ENCODE measurements around the gene MICAL3.

MICAL3 gene

GRCh38 chr22:17875631-17876030, 148.7 kb downstream of the MICAL3 start:
- Histone ChIP-seq H3K27ac (ENCODE audit: poor library complexity, severe bottlenecking) (no peak overlapping the region), H3K36me3 (ENCODE audit: low read depth) (peaks cover 55% of the 10 kb centered on the region), H3K4me3 (ENCODE audit: severe bottlenecking) (no peak overlapping the region), H3K9me3 (ENCODE audit: severe bottlenecking) (no peaks in the 10 kb centered on the region), H3K4me1 (ENCODE audit: insufficient read depth, poor library complexity, severe bottlenecking) (peaks cover 4% of the 10 kb centered on the region), H3K27me3 (ENCODE audit: insufficient read depth, poor library complexity, severe bottlenecking) (no peaks in the 10 kb centered on the region)
- ATAC-seq (ENCODE audit: low read depth), result no peak
- DNase-seq (ENCODE audit: low spot score), result no peak
- TF ChIP-seq, protein P1, sequence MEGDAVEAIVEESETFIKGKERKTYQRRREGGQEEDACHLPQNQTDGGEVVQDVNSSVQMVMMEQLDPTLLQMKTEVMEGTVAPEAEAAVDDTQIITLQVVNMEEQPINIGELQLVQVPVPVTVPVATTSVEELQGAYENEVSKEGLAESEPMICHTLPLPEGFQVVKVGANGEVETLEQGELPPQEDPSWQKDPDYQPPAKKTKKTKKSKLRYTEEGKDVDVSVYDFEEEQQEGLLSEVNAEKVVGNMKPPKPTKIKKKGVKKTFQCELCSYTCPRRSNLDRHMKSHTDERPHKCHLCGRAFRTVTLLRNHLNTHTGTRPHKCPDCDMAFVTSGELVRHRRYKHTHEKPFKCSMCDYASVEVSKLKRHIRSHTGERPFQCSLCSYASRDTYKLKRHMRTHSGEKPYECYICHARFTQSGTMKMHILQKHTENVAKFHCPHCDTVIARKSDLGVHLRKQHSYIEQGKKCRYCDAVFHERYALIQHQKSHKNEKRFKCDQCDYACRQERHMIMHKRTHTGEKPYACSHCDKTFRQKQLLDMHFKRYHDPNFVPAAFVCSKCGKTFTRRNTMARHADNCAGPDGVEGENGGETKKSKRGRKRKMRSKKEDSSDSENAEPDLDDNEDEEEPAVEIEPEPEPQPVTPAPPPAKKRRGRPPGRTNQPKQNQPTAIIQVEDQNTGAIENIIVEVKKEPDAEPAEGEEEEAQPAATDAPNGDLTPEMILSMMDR (IDR thresholded peaks at IDR 0.05; ENCODE audit: poor library complexity, severe bottlenecking), result no peak

DNA sequence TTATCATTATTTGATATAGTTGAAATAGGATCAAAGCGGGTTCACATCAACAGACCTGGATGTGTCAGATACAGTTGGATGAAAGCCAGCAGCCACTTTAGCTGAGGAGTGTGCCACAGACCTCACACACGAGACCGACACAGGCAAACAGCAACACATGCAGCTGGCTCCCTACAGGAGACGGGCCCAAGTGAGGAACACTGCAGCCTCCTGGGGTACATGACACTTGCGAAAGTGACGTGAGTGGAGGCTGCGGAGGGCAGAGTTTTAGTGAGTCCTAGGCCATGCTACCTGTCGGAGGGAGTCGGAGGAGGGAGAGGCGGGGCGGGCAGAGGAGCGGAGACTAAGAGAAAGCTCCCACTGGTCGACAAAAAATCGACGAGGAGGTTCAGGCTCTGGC, 149.2 kb downstream of the MICAL3 start:
- H3K9me3 ChIP-seq (ENCODE audit: severe bottlenecking), result no peaks in the 10 kb centered on the region
- H3K27ac ChIP-seq (ENCODE audit: poor library complexity, severe bottlenecking), result no peak overlapping the region
- no peak for ATAC-seq (ENCODE audit: low read depth)
- H3K4me1 ChIP-seq (ENCODE audit: insufficient read depth, poor library complexity, severe bottlenecking), result peaks cover 4% of the 10 kb centered on the region
- no peak for DNase-seq (ENCODE audit: low spot score)
- H3K27me3 ChIP-seq (ENCODE audit: insufficient read depth, poor library complexity, severe bottlenecking), result no peaks in the 10 kb centered on the region
- H3K36me3 ChIP-seq (ENCODE audit: low read depth), result peaks cover 55% of the 10 kb centered on the region
- no peak overlapping the region for H3K4me3 ChIP-seq (ENCODE audit: severe bottlenecking)
- TF ChIP-seq, protein P1 (IDR thresholded peaks at IDR 0.05; ENCODE audit: poor library complexity, severe bottlenecking), result no peak

- H3K9me3 ChIP-seq (ENCODE audit: severe bottlenecking), result no peaks in the 10 kb centered on the region
- H3K4me1 ChIP-seq (ENCODE audit: insufficient read depth, poor library complexity, severe bottlenecking), result peaks cover 4% of the 10 kb centered on the region
- DNase-seq (ENCODE audit: low spot score) (no peak), ATAC-seq (ENCODE audit: low read depth) (no peak)
- peaks cover 55% of the 10 kb centered on the region for H3K36me3 ChIP-seq (ENCODE audit: low read depth)
- no peak overlapping the region for H3K4me3 ChIP-seq (ENCODE audit: severe bottlenecking)
- no peak overlapping the region for H3K27ac ChIP-seq (ENCODE audit: poor library complexity, severe bottlenecking)
- H3K27me3 ChIP-seq (ENCODE audit: insufficient read depth, poor library complexity, severe bottlenecking), result no peaks in the 10 kb centered on the region
- TF ChIP-seq, protein P1 (IDR thresholded peaks at IDR 0.05; ENCODE audit: poor library complexity, severe bottlenecking), result no peak
These were observed 150.0 kb downstream of the MICAL3 start for GRCh38 chr22:17874231-17874905.

DNA sequence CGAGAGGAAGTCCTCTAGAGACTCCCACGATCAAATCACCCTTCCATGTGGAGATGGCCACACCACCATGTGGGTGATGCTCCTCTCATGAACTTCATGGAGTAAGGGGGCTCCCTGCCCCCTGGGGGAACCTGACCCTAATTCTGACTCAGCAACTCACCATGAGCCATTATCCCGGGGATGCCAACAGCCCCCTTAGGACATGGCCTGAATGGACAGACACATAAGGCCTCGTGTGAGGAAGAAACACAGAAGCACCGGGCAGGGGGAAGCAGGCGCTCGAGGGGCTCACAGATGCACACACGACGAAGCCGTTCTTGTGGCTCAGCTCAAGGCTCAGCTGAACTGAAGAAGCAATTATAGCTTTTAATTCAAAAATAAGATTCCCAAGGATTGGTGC, 150.6 kb downstream of the MICAL3 start:
- H3K36me3 ChIP-seq (ENCODE audit: low read depth), result peaks cover 55% of the 10 kb centered on the region
- H3K4me3 ChIP-seq (ENCODE audit: severe bottlenecking), result no peak overlapping the region
- no peaks in the 10 kb centered on the region for H3K9me3 ChIP-seq (ENCODE audit: severe bottlenecking)
- TF ChIP-seq, protein P1 (IDR thresholded peaks at IDR 0.05; ENCODE audit: poor library complexity, severe bottlenecking), result no peak
- peaks cover 4% of the 10 kb centered on the region for H3K4me1 ChIP-seq (ENCODE audit: insufficient read depth, poor library complexity, severe bottlenecking)
- no peak overlapping the region for H3K27ac ChIP-seq (ENCODE audit: poor library complexity, severe bottlenecking)
- H3K27me3 ChIP-seq (ENCODE audit: insufficient read depth, poor library complexity, severe bottlenecking), result no peaks in the 10 kb centered on the region
- ATAC-seq (ENCODE audit: low read depth) (no peak), DNase-seq (ENCODE audit: low spot score) (no peak)

DNA sequence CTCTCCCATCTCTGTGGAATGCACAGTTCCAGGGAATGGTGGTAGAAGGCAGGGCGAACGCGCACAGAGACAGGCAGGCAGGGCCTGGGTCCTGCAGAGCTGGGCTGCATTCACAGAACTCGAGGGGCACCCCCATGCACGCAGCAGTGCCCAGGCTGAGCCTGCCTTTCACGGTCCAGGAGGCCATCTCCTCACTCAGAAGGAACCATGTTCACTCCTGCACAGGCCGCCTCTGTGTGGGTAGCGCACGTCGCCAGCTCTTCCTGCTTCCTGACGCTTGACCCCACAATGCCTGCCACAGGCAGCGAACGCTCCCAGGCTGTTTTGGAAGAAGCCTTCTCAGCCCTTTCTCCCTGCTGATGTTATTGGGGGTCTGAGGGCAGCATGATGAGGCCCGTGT, 151.2 kb downstream of the MICAL3 start:
- H3K9me3 ChIP-seq (ENCODE audit: severe bottlenecking), result no peaks in the 10 kb centered on the region
- TF ChIP-seq, protein P1 (IDR thresholded peaks at IDR 0.05; ENCODE audit: poor library complexity, severe bottlenecking), result no peak
- H3K4me1 ChIP-seq (ENCODE audit: insufficient read depth, poor library complexity, severe bottlenecking), result peaks cover 4% of the 10 kb centered on the region
- DNase-seq (ENCODE audit: low spot score) (no peak), ATAC-seq (ENCODE audit: low read depth) (no peak)
- no peaks in the 10 kb centered on the region for H3K27me3 ChIP-seq (ENCODE audit: insufficient read depth, poor library complexity, severe bottlenecking)
- no peak overlapping the region for H3K27ac ChIP-seq (ENCODE audit: poor library complexity, severe bottlenecking)
- peaks cover 62% of the 10 kb centered on the region for H3K36me3 ChIP-seq (ENCODE audit: low read depth)
- no peak overlapping the region for H3K4me3 ChIP-seq (ENCODE audit: severe bottlenecking)
